ENCODE results near the gene KLHL28. TPM values are rescaled to one million over a fixed set of nuclear protein-coding genes. Genes with fewer than 3 reads are reported as not detected.
"Not testable (repeated sequence)": the region's sequence is repeated elsewhere in the genome, so short reads cannot be mapped to it uniquely, and the experiment has no call there.

KLHL28 gene
- total RNA-seq, 4 donors from 2014 or later = 10.6 to 12.1 (median 11.0) TPM

- peak; percentile 99 to 100 for DNase-seq (ENCODE audit: low spot score in 2 of 2)
- peak overlapping the region; percentile 87 for H3K4me3 ChIP-seq (ENCODE audit: low read depth, poor library complexity, severe bottlenecking)
- intact Hi-C loops (cut with DNase I; ENCODE audit: low total_unique reads) = no loop called here
- WGBS, 2 donors = 2% methylated on average over 6 to 33 of the region's 81 CpGs
- no peak for TF ChIP-seq CTCF (IDR thresholded peaks at IDR 0.05)
- no peak for TF ChIP-seq POLR2A (IDR thresholded peaks at IDR 0.05)
Observed at GRCh38 chr14:44897041-44897844, 64.5 kb downstream of the KLHL28 start.

GRCh38 chr14:44896275-44897040, 65.3 kb downstream of the KLHL28 start:
- TF ChIP-seq CTCF (IDR thresholded peaks at IDR 0.05) = no peak
- no peak for TF ChIP-seq POLR2A (IDR thresholded peaks at IDR 0.05)
- 84 to 87% methylated on average over 10 of the region's 10 CpGs for WGBS, 2 donors
- H3K4me3 ChIP-seq (ENCODE audit: low read depth, poor library complexity, severe bottlenecking) = no peak overlapping the region
- intact Hi-C loops (cut with DNase I; ENCODE audit: low total_unique reads) = no loop called here
- no peak for DNase-seq (ENCODE audit: low spot score in 2 of 2)

GRCh38 chr14:44895716-44896115, 66.0 kb downstream of the KLHL28 start:
- no peak for TF ChIP-seq CTCF (IDR thresholded peaks at IDR 0.05)
- no peak for TF ChIP-seq POLR2A (IDR thresholded peaks at IDR 0.05)
- intact Hi-C loops (cut with DNase I; ENCODE audit: low total_unique reads) = no loop called here
- DNase-seq (ENCODE audit: low spot score in 2 of 2) = no peak
- 61 to 74% methylated on average over 2 of the region's 2 CpGs for WGBS, 2 donors
- H3K4me3 ChIP-seq (ENCODE audit: low read depth, poor library complexity, severe bottlenecking) = no peak overlapping the region

- H3K4me3 ChIP-seq (ENCODE audit: low read depth, poor library complexity, severe bottlenecking) = no peak overlapping the region
- WGBS, 2 donors = 77 to 80% methylated on average over 2 of the region's 2 CpGs
- TF ChIP-seq POLR2A (IDR thresholded peaks at IDR 0.05) = no peak
- no peak for TF ChIP-seq CTCF (IDR thresholded peaks at IDR 0.05)
- no peak for DNase-seq (ENCODE audit: low spot score in 2 of 2)
- intact Hi-C loops (cut with DNase I; ENCODE audit: low total_unique reads) = no loop called here
Observed at GRCh38 chr14:44893535-44893934, 68.2 kb downstream of the KLHL28 start.

- H3K4me3 ChIP-seq (ENCODE audit: low read depth, poor library complexity, severe bottlenecking); DNase-seq (ENCODE audit: low spot score in 2 of 2); intact Hi-C loops (cut with DNase I; ENCODE audit: low total_unique reads): not testable (repeated sequence)
- WGBS, 2 donors = 55 to 63% methylated on average over 2 of the region's 3 CpGs
Observed at GRCh38 chr14:44891726-44892372, 69.9 kb downstream of the KLHL28 start.

All from lower leg skin (tissue), 4 donors.